Measurements from ENCODE around the gene PPP2R2B.

PPP2R2B gene

GRCh38 chr5:146827901-146828300, 50.7 kb downstream of the PPP2R2B start:
- no peak for DNase-seq (ENCODE audit: low read depth)

- peak; percentile 31 for DNase-seq (ENCODE audit: low read depth)
These were observed 53.5 kb downstream of the PPP2R2B start for GRCh38 chr5:146825033-146825432.

GRCh38 chr5:146821732-146822131, 56.8 kb downstream of the PPP2R2B start:
- no peak for DNase-seq (ENCODE audit: low read depth)

- no peak for DNase-seq (ENCODE audit: low read depth)
These were observed 57.6 kb downstream of the PPP2R2B start for GRCh38 chr5:146820987-146821386.

- no peak for DNase-seq (ENCODE audit: low read depth)
These were observed 59.7 kb downstream of the PPP2R2B start for GRCh38 chr5:146818822-146819221.

- DNase-seq (ENCODE audit: low read depth) = no peak
These were observed 60.6 kb downstream of the PPP2R2B start for GRCh38 chr5:146817973-146818372.

- no peak for DNase-seq (ENCODE audit: low read depth)
These were observed 61.7 kb downstream of the PPP2R2B start for GRCh38 chr5:146816775-146817387.

GRCh38 chr5:146815411-146815810, 63.1 kb downstream of the PPP2R2B start:
- no peak for DNase-seq (ENCODE audit: low read depth)

GRCh38 chr5:146813346-146814157, 65.0 kb downstream of the PPP2R2B start:
- DNase-seq (ENCODE audit: low read depth) = no peak

- no peak for DNase-seq (ENCODE audit: low read depth)
These were observed 73.5 kb downstream of the PPP2R2B start for GRCh38 chr5:146805081-146805480.

- DNase-seq (ENCODE audit: low read depth) = no peak
These were observed 75.5 kb downstream of the PPP2R2B start for GRCh38 chr5:146802945-146803522.

- DNase-seq (ENCODE audit: low read depth) = no peak
These were observed 78.9 kb downstream of the PPP2R2B start for GRCh38 chr5:146799671-146800070.

GRCh38 chr5:146799231-146799630, 79.3 kb downstream of the PPP2R2B start:
- no peak for DNase-seq (ENCODE audit: low read depth)

GRCh38 chr5:146797658-146798057, 80.9 kb downstream of the PPP2R2B start:
- no peak for DNase-seq (ENCODE audit: low read depth)

GRCh38 chr5:146796911-146797310, 81.6 kb downstream of the PPP2R2B start:
- no peak for DNase-seq (ENCODE audit: low read depth)

- no peak for DNase-seq (ENCODE audit: low read depth)
These were observed 82.4 kb downstream of the PPP2R2B start for GRCh38 chr5:146796144-146796543.

GRCh38 chr5:146794326-146795029, 84.1 kb downstream of the PPP2R2B start:
- no peak for DNase-seq (ENCODE audit: low read depth)

GRCh38 chr5:146793709-146794108, 84.8 kb downstream of the PPP2R2B start:
- no peak for DNase-seq (ENCODE audit: low read depth)

- no peak for DNase-seq (ENCODE audit: low read depth)
These were observed 87.1 kb downstream of the PPP2R2B start for GRCh38 chr5:146791471-146791870.

- no peak for DNase-seq (ENCODE audit: low read depth)
These were observed 88.6 kb downstream of the PPP2R2B start for GRCh38 chr5:146789712-146790653.

GRCh38 chr5:146788898-146789297, 89.7 kb downstream of the PPP2R2B start:
- no peak for DNase-seq (ENCODE audit: low read depth)

GRCh38 chr5:146785065-146785464, 93.5 kb downstream of the PPP2R2B start:
- DNase-seq (ENCODE audit: low read depth) = no peak

All from EH (cell line).